ENCODE data around the gene CEP89. TPM values are rescaled to one million over a fixed set of nuclear protein-coding genes. Genes with fewer than 3 reads are reported as not detected.
"Not testable (repeated sequence)": the region's sequence is repeated elsewhere in the genome, so short reads cannot be mapped to it uniquely, and the experiment has no call there.

Gene CEP89
- total RNA-seq, 1 experiment from 2014 or later: 18.6 TPM

DNA sequence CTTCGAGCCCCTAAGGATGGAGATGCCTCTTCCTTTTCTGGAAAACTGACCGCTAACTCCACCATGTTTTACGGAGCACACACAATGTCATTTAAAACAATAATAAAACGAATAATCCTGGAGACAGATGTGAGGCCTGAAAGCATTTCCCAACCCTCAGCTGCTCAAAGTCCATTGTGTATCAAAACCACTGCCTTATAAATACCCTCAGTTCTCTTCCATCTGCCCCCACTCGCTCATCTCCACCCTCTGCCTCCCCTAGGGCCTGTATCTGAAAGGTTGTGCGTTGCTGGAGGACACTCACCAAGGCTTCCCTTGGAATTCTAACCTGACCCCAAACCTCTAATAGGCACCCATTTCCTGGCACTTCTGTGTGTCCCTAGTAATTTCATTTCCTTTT lies 10.7 kb upstream of the CEP89 start:
- H3K4me3 ChIP-seq (ENCODE audit: insufficient read depth, low read depth, low read length); DNase-seq; H3K27me3 ChIP-seq (ENCODE audit: control insufficient read depth, insufficient read depth, low read length); H3K36me3 ChIP-seq (replicated peaks; ENCODE audit: control insufficient read depth, insufficient read depth, low read length): not testable (repeated sequence)

DNA sequence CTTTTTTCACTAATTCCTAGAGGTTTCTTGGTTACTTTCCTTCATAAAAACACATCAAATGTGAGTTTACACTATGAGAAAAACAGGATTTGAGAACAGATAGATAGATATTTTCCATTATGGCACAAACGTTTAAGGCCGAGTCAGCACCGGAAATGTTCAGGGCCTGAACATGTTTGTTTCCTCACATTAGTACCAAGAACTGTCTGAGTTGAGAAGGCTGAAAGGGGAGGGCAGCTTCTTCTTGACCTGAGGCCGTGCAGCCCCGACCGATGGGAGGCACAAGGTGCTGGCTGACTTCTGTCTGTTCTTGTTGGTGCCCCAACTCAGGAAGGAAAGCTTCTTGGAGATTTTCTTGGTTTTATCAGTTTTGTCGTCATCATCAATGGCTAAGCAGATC lies 8.0 kb upstream of the CEP89 start:
- not testable (repeated sequence) for H3K4me3 ChIP-seq (ENCODE audit: insufficient read depth, low read depth, low read length); DNase-seq; H3K27me3 ChIP-seq (ENCODE audit: control insufficient read depth, insufficient read depth, low read length); H3K36me3 ChIP-seq (replicated peaks; ENCODE audit: control insufficient read depth, insufficient read depth, low read length)

GRCh38 chr19:32977813-32978212 lies 6.1 kb upstream of the CEP89 start:
- not testable (repeated sequence) for H3K4me3 ChIP-seq (ENCODE audit: insufficient read depth, low read depth, low read length); H3K27me3 ChIP-seq (ENCODE audit: control insufficient read depth, insufficient read depth, low read length); DNase-seq; H3K36me3 ChIP-seq (replicated peaks; ENCODE audit: control insufficient read depth, insufficient read depth, low read length)

GRCh38 chr19:32977280-32977679 lies 5.5 kb upstream of the CEP89 start:
- H3K36me3 ChIP-seq (replicated peaks; ENCODE audit: control insufficient read depth, insufficient read depth, low read length): peaks cover 4% of the 10 kb centered on the region; the same call in 1 of the 2 replicates
- H3K27me3 ChIP-seq (ENCODE audit: control insufficient read depth, insufficient read depth, low read length): no peaks in the 10 kb centered on the region
- H3K4me3 ChIP-seq (ENCODE audit: insufficient read depth, low read depth, low read length): no peak overlapping the region
- no peak for DNase-seq

- peaks cover 4% of the 10 kb centered on the region; the same call in 1 of the 2 replicates for H3K36me3 ChIP-seq (replicated peaks; ENCODE audit: control insufficient read depth, insufficient read depth, low read length)
- no peak overlapping the region for H3K4me3 ChIP-seq (ENCODE audit: insufficient read depth, low read depth, low read length)
- DNase-seq: peak; percentile 75
- no peaks in the 10 kb centered on the region for H3K27me3 ChIP-seq (ENCODE audit: control insufficient read depth, insufficient read depth, low read length)
Measured at GRCh38 chr19:32976223-32976805, 4.6 kb upstream of the CEP89 start.

DNA sequence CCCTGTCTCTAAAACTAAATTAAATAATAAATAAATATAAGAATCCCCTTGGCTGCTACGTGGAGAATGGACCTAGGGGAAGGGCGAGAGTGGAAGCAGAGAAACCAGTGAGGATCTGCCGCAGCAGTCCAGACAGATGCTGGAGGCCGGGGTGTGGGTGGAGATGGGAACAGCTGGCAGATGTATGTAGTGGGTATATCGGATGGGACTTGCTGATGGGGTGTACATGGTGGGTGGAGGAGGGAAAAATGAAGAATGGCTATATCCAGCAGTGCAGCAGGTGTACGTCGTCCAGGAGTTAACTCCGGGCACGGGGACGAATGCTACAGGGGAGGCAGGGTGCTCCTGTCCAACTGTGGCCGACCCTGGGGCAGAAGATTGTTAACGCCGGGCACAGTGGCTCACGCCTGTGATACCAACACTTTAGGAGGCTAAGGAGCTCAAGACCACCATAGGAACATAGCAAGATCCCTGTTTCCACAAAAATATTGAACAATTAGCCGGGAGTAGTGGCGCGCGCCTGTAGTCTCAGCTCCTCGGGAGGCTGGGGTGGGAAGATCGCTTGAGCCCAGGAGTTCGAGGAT lies 654 bp downstream of the CEP89 start:
- DNase-seq: no peak
- H3K36me3 ChIP-seq (replicated peaks; ENCODE audit: control insufficient read depth, insufficient read depth, low read length): no peaks in the 10 kb centered on the region
- peak overlapping the region; percentile 67 for H3K4me3 ChIP-seq (ENCODE audit: insufficient read depth, low read depth, low read length)
- no peaks in the 10 kb centered on the region for H3K27me3 ChIP-seq (ENCODE audit: control insufficient read depth, insufficient read depth, low read length)

DNA sequence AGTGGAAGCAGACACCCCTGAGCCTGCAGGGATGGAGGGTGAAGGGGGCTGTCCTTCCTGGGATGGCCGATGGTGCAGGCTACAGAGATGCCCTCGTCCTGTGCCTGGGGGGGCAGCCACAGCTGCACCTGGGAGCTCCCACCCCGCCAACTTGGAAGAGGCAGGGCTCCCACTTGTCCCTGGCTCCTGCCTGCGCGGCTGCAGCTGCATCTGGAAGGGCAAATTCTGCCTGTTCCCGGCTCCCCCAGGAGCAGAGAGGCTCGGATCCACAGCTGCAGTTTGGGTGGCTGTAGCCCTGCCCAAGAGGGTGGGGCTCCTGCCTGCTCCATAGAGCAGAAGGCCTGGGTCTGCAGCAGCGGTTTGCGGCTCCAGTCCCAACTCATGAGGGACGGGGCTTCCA lies 2.2 kb downstream of the CEP89 start:
- DNase-seq: no peak
- Histone ChIP-seq H3K4me3 (ENCODE audit: insufficient read depth, low read depth, low read length) (no peak overlapping the region), H3K27me3 (ENCODE audit: control insufficient read depth, insufficient read depth, low read length) (no peaks in the 10 kb centered on the region), H3K36me3 (replicated peaks; ENCODE audit: control insufficient read depth, insufficient read depth, low read length) (no peaks in the 10 kb centered on the region)

GRCh38 chr19:32966750-32967149 lies 5.0 kb downstream of the CEP89 start:
- DNase-seq: no peak
- no peaks in the 10 kb centered on the region for H3K36me3 ChIP-seq (replicated peaks; ENCODE audit: control insufficient read depth, insufficient read depth, low read length)
- no peak overlapping the region for H3K4me3 ChIP-seq (ENCODE audit: insufficient read depth, low read depth, low read length)
- no peaks in the 10 kb centered on the region for H3K27me3 ChIP-seq (ENCODE audit: control insufficient read depth, insufficient read depth, low read length)

DNA sequence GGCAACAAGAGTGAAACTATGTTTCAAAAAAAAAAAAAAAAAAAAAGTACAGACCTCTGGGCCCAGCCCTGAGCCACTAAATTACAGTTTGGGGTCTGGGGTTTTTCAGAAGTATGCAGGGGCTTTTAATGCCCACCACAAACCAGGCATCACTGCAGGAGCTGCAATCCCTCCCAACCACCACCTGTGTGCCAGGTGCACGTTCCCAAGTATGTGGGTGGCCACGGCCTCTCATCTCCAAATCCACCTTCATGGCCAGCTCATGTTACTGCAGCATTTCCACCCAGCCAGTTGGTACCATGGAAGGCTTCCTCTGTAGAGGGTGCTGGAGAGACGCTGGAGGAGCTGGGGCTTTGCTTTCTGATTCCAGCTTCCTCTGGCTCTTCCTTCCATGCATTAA lies 26.5 kb downstream of the CEP89 start:
- DNase-seq: no peak
- Histone ChIP-seq H3K4me3 (ENCODE audit: insufficient read depth, low read depth, low read length) (no peak overlapping the region), H3K36me3 (replicated peaks; ENCODE audit: control insufficient read depth, insufficient read depth, low read length) (peaks cover 3% of the 10 kb centered on the region), H3K27me3 (ENCODE audit: control insufficient read depth, insufficient read depth, low read length) (no peaks in the 10 kb centered on the region)

DNA sequence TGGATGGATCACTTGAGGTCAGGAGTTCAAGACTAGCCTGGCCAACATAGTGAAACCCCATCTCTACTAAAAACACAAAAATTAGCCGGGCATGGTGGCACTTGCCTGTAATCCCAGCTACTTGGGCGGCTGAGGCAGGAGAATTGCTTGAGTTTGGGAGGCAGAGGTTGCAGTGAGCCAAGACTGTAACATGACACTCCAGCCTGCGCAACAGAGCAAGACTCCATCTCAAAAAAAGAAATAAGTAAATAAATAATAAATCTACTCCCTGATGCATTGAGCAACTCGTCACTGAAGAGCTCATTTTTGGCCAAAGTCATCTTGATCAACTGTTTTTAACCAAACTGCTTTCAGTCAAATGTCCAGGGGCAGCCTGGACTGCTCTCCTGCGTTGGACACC lies 30.5 kb downstream of the CEP89 start:
- not testable (repeated sequence) for H3K36me3 ChIP-seq (replicated peaks; ENCODE audit: control insufficient read depth, insufficient read depth, low read length); H3K27me3 ChIP-seq (ENCODE audit: control insufficient read depth, insufficient read depth, low read length); H3K4me3 ChIP-seq (ENCODE audit: insufficient read depth, low read depth, low read length); DNase-seq

- H3K4me3 ChIP-seq (ENCODE audit: insufficient read depth, low read depth, low read length): no peak overlapping the region
- 0 out of 2 replicates have a peak, but pooled peaks cover 1% of the 10 kb centered on the region for H3K36me3 ChIP-seq (replicated peaks; ENCODE audit: control insufficient read depth, insufficient read depth, low read length)
- no peak for DNase-seq
- H3K27me3 ChIP-seq (ENCODE audit: control insufficient read depth, insufficient read depth, low read length): no peaks in the 10 kb centered on the region
Measured at GRCh38 chr19:32936065-32936464, 35.7 kb downstream of the CEP89 start.

DNA sequence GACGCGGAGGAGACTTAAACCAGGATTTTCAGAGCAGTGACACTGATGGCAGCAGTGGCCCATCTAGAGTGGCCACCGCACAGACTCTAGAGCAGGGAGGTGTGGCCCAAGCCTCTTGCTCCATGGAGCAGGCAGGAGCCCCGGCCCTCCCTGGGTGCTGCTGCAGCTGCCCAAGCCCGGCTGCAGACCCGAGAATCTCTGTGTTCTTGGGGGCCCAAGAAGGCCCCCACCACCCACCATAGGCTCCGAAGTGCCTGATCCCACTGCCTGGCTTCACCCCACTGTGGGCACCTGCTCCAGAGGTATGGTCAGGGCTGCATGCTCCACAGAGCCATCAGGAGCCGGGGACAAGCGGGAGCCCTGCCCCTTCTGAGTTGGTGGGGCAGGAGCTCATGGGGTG lies 36.1 kb downstream of the CEP89 start:
- no peak for DNase-seq
- H3K36me3 ChIP-seq (replicated peaks; ENCODE audit: control insufficient read depth, insufficient read depth, low read length): 0 out of 2 replicates have a peak, but pooled peaks cover 1% of the 10 kb centered on the region
- H3K4me3 ChIP-seq (ENCODE audit: insufficient read depth, low read depth, low read length): no peak overlapping the region
- no peaks in the 10 kb centered on the region for H3K27me3 ChIP-seq (ENCODE audit: control insufficient read depth, insufficient read depth, low read length)

- no peak for DNase-seq
- H3K27me3 ChIP-seq (ENCODE audit: control insufficient read depth, insufficient read depth, low read length): no peaks in the 10 kb centered on the region
- H3K36me3 ChIP-seq (replicated peaks; ENCODE audit: control insufficient read depth, insufficient read depth, low read length): 0 out of 2 replicates have a peak, but pooled peaks cover 1% of the 10 kb centered on the region
- H3K4me3 ChIP-seq (ENCODE audit: insufficient read depth, low read depth, low read length): no peak overlapping the region
Measured at GRCh38 chr19:32933571-32933970, 38.2 kb downstream of the CEP89 start.

DNA sequence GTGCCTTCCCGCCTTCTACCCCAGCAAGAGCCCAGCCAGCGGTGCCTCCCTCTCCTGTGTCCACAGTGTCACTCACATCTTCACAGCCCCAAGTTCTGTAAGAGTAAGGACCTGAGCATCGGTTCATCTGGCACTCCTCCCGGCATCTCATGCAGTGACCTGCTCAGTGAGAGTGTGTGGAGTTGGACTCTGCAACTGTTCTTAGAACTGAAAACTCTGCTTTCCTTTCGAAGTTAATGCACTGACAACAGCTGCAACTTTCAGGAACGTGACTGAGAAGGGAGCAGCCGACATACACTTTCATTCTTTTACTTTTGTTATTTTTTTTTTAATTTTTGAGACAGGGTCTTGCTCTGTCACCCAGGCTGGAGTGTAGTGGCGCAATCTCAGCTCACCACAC lies 41.2 kb downstream of the CEP89 start:
- H3K27me3 ChIP-seq (ENCODE audit: control insufficient read depth, insufficient read depth, low read length): no peaks in the 10 kb centered on the region
- no peak for DNase-seq
- peaks cover 1% of the 10 kb centered on the region for H3K36me3 ChIP-seq (replicated peaks; ENCODE audit: control insufficient read depth, insufficient read depth, low read length)
- no peak overlapping the region for H3K4me3 ChIP-seq (ENCODE audit: insufficient read depth, low read depth, low read length)

DNA sequence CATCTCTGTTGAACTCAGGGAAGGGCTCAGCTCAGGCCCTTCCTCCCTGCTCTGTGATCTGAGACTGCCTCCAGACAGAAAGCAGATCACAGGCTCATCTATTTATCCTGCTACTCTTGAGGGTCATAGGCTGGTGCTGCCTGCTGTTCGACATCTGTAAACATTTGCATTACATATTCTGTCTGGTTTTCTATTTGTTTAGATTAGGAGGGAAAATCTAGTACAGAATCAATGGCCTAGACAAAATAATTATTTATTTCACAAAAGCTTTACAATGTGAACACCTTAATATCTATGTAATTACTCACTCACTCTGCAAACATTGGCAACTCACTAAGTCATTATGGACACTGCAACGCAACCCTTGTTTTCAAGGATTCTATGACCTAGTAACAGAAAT lies 43.0 kb downstream of the CEP89 start:
- Histone ChIP-seq H3K36me3 (replicated peaks; ENCODE audit: control insufficient read depth, insufficient read depth, low read length) (peaks cover 1% of the 10 kb centered on the region), H3K4me3 (ENCODE audit: insufficient read depth, low read depth, low read length) (no peak overlapping the region), H3K27me3 (ENCODE audit: control insufficient read depth, insufficient read depth, low read length) (no peaks in the 10 kb centered on the region)
- no peak for DNase-seq

GRCh38 chr19:32924200-32924599 lies 47.6 kb downstream of the CEP89 start:
- Histone ChIP-seq H3K27me3 (ENCODE audit: control insufficient read depth, insufficient read depth, low read length) (no peaks in the 10 kb centered on the region), H3K4me3 (ENCODE audit: insufficient read depth, low read depth, low read length) (no peak overlapping the region), H3K36me3 (replicated peaks; ENCODE audit: control insufficient read depth, insufficient read depth, low read length) (peaks cover 1% of the 10 kb centered on the region)
- DNase-seq: no peak
